Measurements from ENCODE around the gene TMEM63B.
"Not testable (repeated sequence)": the region's sequence is repeated elsewhere in the genome, so short reads cannot be mapped to it uniquely, and the experiment has no call there.

The TMEM63B gene

DNA sequence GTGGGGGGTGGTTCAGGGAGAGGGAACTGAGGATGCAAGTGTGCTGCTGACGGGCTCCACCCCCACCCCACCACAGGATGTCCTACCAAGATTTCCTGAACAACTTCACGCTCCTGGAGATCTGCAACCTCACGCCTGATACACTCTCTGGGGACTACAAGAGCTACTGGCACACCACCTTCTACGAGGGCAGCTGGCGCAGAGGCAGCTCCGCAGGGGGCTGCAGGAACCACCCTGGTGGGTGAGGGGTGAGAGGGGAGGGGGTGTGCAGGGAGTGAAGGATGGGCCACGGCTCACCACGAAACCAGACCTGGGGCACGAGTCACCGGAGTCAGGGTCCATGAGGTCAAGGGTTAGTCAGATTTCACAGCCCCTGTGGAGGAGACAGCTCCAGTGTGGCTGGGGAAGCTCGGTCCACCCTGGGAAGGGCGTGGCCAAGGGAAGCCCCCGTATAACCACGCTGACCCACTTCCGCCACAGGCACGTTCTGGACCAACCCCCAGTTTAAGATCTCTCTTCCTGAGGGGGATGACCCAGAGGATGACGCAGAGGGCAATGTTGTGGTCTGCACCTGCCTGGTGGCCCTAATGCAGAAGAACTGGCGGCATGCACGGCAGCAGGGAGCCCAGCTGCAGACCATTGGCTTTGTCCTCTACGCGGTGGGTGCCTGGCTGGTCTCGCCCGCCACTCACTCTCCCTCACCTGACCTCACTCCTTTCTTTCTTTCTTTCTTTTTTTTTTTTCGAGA is 49.6 kb downstream of the TMEM63B start:
- Mint-ChIP-seq H3K4me1 (ENCODE audit: low read depth) (peaks cover 10% of the 10 kb centered on the region), H3K36me3 (ENCODE audit: low read depth) (no peaks in the 10 kb centered on the region), H3K27ac (no peak overlapping the region), H3K27me3 (ENCODE audit: low read depth) (peaks cover 16% of the 10 kb centered on the region), H3K4me3 (no peak overlapping the region), H3K9me3 (no peaks in the 10 kb centered on the region)

- Mint-ChIP-seq H3K4me3 (no peak overlapping the region), H3K27me3 (ENCODE audit: low read depth) (peaks cover 12% of the 10 kb centered on the region), H3K4me1 (ENCODE audit: low read depth) (peaks cover 7% of the 10 kb centered on the region), H3K27ac (no peak overlapping the region), H3K9me3 (no peaks in the 10 kb centered on the region), H3K36me3 (ENCODE audit: low read depth) (no peaks in the 10 kb centered on the region)
Measured at GRCh38 chr6:44177691-44178423, 50.5 kb downstream of the TMEM63B start.

DNA sequence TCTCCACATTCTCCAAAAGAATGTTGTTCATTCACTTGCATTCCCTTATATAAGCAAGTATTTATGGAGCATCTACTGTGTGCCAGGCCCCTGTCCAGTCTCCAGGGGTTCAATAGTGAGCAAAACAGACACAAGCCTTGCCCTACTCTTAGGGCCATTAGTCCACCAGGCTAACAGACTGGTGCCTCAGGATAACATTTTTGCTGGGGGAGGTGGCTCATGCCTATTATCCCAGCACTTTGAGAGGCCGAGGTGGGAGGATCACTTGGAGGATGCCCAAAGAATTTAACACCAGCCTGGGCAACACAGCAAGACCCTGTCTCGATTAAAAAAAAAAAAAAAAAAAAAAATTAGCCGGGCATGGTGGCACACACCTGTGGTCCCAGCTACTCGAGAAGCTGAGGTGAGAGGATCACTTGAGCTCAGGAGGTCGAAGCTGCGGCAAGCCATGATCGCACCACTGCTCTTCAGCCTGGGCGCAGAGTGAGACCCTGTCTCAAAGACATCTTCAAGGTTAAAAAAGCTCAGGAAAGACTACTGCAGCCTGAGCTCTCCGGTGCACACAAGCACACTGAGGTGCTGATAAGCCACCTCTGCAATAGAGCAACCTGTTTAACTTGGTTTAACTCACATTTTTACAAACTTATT is 51.2 kb downstream of the TMEM63B start:
- Mint-ChIP-seq H3K27me3 (ENCODE audit: low read depth) (peaks cover 11% of the 10 kb centered on the region), H3K4me3 (no peak overlapping the region), H3K27ac (no peak overlapping the region), H3K9me3 (no peaks in the 10 kb centered on the region), H3K4me1 (ENCODE audit: low read depth) (peaks cover 6% of the 10 kb centered on the region), H3K36me3 (ENCODE audit: low read depth) (no peaks in the 10 kb centered on the region)

DNA sequence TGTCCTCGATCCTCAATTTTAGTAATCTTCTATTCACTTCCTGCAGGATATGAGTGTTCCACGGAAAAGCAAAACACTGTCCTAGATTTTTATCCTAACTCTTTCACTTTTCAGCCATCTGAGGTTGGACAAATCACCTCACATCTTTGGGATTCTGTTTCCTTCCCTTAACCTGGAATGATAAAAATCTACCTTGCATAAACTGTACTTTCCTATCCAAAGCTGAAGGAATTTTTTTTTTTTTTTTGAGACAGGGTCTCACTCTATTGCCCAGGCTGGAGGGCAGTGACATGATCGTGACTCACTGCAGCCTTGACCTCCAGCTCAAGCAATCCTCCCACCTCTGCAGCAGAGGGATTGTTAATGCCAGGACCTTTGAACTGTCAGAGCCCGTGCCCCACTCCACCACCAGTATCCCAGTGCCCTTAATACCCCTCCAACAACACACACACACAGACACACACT is 51.8 kb downstream of the TMEM63B start:
- peaks cover 7% of the 10 kb centered on the region for H3K27me3 Mint-ChIP-seq (ENCODE audit: low read depth)
- no peaks in the 10 kb centered on the region for H3K36me3 Mint-ChIP-seq (ENCODE audit: low read depth)
- no peak overlapping the region for H3K4me3 Mint-ChIP-seq
- H3K9me3 Mint-ChIP-seq = no peaks in the 10 kb centered on the region
- H3K27ac Mint-ChIP-seq = no peak overlapping the region
- H3K4me1 Mint-ChIP-seq (ENCODE audit: low read depth) = peaks cover 6% of the 10 kb centered on the region

DNA sequence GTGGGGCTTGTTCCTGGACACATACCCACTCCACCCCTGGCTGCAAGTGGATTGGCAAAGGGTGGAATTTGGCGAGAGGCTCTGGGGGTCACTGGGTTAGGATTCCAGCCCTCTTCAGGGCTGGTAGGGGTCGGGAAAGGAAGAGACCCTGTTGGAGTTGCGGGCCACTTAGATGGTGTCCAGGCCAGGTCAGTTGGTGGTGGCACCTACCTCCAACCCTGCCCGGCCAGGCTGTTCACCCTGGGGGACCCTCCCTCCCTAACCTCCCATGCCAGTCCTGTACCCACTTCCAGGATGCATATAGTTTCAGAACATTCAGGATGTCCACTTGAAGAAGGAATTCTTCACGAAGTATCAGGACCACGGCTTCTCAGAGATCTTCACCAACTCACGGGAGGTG is 52.3 kb downstream of the TMEM63B start:
- H3K36me3 Mint-ChIP-seq (ENCODE audit: low read depth) = no peaks in the 10 kb centered on the region
- H3K4me1 Mint-ChIP-seq (ENCODE audit: low read depth) = peaks cover 6% of the 10 kb centered on the region
- H3K9me3 Mint-ChIP-seq = no peaks in the 10 kb centered on the region
- no peak overlapping the region for H3K4me3 Mint-ChIP-seq
- no peak overlapping the region for H3K27ac Mint-ChIP-seq
- peaks cover 5% of the 10 kb centered on the region for H3K27me3 Mint-ChIP-seq (ENCODE audit: low read depth)

GRCh38 chr6:44180406-44180805 is 53.1 kb downstream of the TMEM63B start:
- H3K27ac Mint-ChIP-seq = no peak overlapping the region
- H3K36me3 Mint-ChIP-seq (ENCODE audit: low read depth) = no peaks in the 10 kb centered on the region
- H3K9me3 Mint-ChIP-seq = no peaks in the 10 kb centered on the region
- no peaks in the 10 kb centered on the region for H3K27me3 Mint-ChIP-seq (ENCODE audit: low read depth)
- peaks cover 6% of the 10 kb centered on the region for H3K4me1 Mint-ChIP-seq (ENCODE audit: low read depth)
- no peak overlapping the region for H3K4me3 Mint-ChIP-seq

- no peaks in the 10 kb centered on the region for H3K36me3 Mint-ChIP-seq (ENCODE audit: low read depth)
- no peaks in the 10 kb centered on the region for H3K27me3 Mint-ChIP-seq (ENCODE audit: low read depth)
- peaks cover 8% of the 10 kb centered on the region for H3K4me1 Mint-ChIP-seq (ENCODE audit: low read depth)
- no peak overlapping the region for H3K27ac Mint-ChIP-seq
- no peak overlapping the region for H3K4me3 Mint-ChIP-seq
- no peaks in the 10 kb centered on the region for H3K9me3 Mint-ChIP-seq
Measured at GRCh38 chr6:44180886-44181285, 53.5 kb downstream of the TMEM63B start.

DNA sequence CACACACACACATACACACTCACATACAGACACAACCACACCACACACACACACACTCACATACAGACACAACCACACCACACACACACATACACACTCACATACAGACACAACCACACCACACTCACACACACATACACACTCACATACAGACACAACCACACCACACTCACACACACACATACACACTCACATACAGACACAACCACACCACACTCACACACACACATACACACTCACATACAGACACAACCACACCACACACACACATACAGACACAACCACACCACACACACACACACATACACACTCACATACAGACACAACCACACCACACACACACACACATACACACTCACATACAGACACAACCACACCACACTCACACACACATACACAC is 54.4 kb downstream of the TMEM63B start:
- not testable (repeated sequence) for H3K27ac Mint-ChIP-seq; H3K27me3 Mint-ChIP-seq (ENCODE audit: low read depth); H3K36me3 Mint-ChIP-seq (ENCODE audit: low read depth); H3K9me3 Mint-ChIP-seq; H3K4me1 Mint-ChIP-seq (ENCODE audit: low read depth); H3K4me3 Mint-ChIP-seq

GRCh38 chr6:44182911-44183390 is 55.6 kb downstream of the TMEM63B start:
- Mint-ChIP-seq H3K9me3 (no peaks in the 10 kb centered on the region), H3K4me1 (ENCODE audit: low read depth) (peaks cover 6% of the 10 kb centered on the region), H3K36me3 (ENCODE audit: low read depth) (no peaks in the 10 kb centered on the region), H3K27ac (no peak overlapping the region), H3K27me3 (ENCODE audit: low read depth) (no peaks in the 10 kb centered on the region), H3K4me3 (no peak overlapping the region)

- no peaks in the 10 kb centered on the region for H3K36me3 Mint-ChIP-seq (ENCODE audit: low read depth)
- H3K27me3 Mint-ChIP-seq (ENCODE audit: low read depth) = no peaks in the 10 kb centered on the region
- peaks cover 6% of the 10 kb centered on the region for H3K4me1 Mint-ChIP-seq (ENCODE audit: low read depth)
- H3K9me3 Mint-ChIP-seq = no peaks in the 10 kb centered on the region
- no peak overlapping the region for H3K4me3 Mint-ChIP-seq
- H3K27ac Mint-ChIP-seq = no peak overlapping the region
Measured at GRCh38 chr6:44183783-44184182, 56.4 kb downstream of the TMEM63B start.

DNA sequence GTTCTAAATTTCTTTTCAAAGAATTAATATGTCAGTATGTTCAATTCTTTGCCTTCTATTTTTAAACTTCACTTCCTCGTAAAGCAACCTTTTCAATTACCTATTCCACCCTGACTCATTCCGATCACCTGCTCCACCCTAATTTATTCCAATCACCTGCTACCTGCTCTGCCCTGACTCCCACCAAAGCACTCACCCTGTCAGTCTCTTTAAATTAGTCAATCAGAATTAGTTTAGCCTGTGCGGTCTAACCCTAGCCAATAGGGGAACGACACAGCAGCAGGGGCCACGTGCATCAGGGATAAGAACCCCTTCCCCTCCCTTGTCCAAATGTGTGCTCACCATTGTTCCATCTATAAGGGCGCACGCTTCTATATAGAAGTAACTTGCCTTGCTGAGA is 58.0 kb downstream of the TMEM63B start:
- H3K4me1 Mint-ChIP-seq (ENCODE audit: low read depth); H3K9me3 Mint-ChIP-seq; H3K36me3 Mint-ChIP-seq (ENCODE audit: low read depth); H3K27me3 Mint-ChIP-seq (ENCODE audit: low read depth); H3K4me3 Mint-ChIP-seq; H3K27ac Mint-ChIP-seq: not testable (repeated sequence)

DNA sequence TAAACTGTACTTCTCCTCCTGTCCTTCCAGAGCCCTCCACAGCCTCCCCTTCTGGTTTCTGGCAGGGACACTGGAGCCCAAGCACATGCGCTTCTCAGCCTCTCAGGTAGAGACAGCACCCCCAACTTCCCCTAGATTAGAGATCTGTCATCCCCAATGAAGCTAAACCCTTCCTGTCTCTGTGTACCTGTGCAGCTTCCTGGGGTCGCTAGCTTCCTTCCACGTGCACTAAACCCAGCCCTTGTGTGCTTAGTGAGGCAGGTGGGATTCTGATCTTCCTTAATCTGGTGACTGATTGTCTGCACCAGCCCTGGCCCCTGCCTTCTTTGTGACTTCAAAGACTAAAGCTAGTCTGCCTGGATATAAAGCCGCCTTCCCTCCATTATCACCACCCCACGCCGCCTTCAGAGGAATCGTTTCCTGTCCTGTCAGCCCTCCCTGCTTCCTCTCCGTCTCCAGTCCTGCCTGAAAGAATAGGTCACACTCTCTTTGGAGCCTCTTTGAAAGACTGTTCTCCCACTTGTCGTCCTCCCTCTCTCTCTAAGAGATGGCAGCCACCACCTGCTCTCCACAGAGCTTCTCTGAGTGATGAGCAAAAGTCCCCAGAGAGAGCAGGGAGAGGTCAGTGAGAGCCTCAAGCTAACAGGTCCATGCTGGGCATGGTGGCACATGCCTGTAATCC is 58.7 kb downstream of the TMEM63B start:
- Mint-ChIP-seq H3K27me3 (ENCODE audit: low read depth) (no peaks in the 10 kb centered on the region), H3K9me3 (no peaks in the 10 kb centered on the region), H3K4me1 (ENCODE audit: low read depth) (peaks cover 6% of the 10 kb centered on the region), H3K27ac (no peak overlapping the region), H3K36me3 (ENCODE audit: low read depth) (no peaks in the 10 kb centered on the region), H3K4me3 (no peak overlapping the region)

- H3K36me3 Mint-ChIP-seq (ENCODE audit: low read depth) = no peaks in the 10 kb centered on the region
- no peaks in the 10 kb centered on the region for H3K27me3 Mint-ChIP-seq (ENCODE audit: low read depth)
- H3K27ac Mint-ChIP-seq = no peak overlapping the region
- H3K9me3 Mint-ChIP-seq = no peaks in the 10 kb centered on the region
- no peak overlapping the region for H3K4me3 Mint-ChIP-seq
- H3K4me1 Mint-ChIP-seq (ENCODE audit: low read depth) = peaks cover 6% of the 10 kb centered on the region
Measured at GRCh38 chr6:44186635-44187025, 59.3 kb downstream of the TMEM63B start.

- Mint-ChIP-seq H3K4me3 (no peak overlapping the region), H3K27me3 (ENCODE audit: low read depth) (no peaks in the 10 kb centered on the region), H3K9me3 (no peaks in the 10 kb centered on the region), H3K36me3 (ENCODE audit: low read depth) (no peaks in the 10 kb centered on the region), H3K4me1 (ENCODE audit: low read depth) (peaks cover 6% of the 10 kb centered on the region), H3K27ac (no peak overlapping the region)
Measured at GRCh38 chr6:44188819-44189218, 61.5 kb downstream of the TMEM63B start.

Data from T-helper 1 cell treated with Interleukin-12 subunit alpha and Interleukin-12 subunit beta and Interleukin-4 antibody, amounts not matched to agents 30 μg/mL and 1 μg/mL, for 36 hours (primary cell).